ENCODE data around the gene GUCY1A1. TPM values are rescaled to one million over a fixed set of nuclear protein-coding genes. Genes with fewer than 3 reads are reported as not detected.
A peak's percentile ranks its signal among the peaks of the same experiment; 100 is the strongest.
"Not testable (repeated sequence)": the region's sequence is repeated elsewhere in the genome, so short reads cannot be mapped to it uniquely, and the experiment has no call there.

The GUCY1A1 gene
- total RNA-seq, 1 donor from 2014 or later = 63.1 TPM

- DNase-seq (no peak), ATAC-seq (no peak)
- no peak overlapping the region for H3K27ac ChIP-seq
- no peaks in the 10 kb centered on the region for H3K9me3 ChIP-seq
- H3K4me1 ChIP-seq = peaks cover 22% of the 10 kb centered on the region
- H3K4me3 ChIP-seq = no peak overlapping the region
- H3K27me3 ChIP-seq (ENCODE audit: low read depth) = no peaks in the 10 kb centered on the region
- H3K36me3 ChIP-seq = no peaks in the 10 kb centered on the region
- no peak for TF ChIP-seq CTCF (IDR thresholded peaks at IDR 0.05)
- intact Hi-C loops (cut with DNase I) = no loop called here
Observed at GRCh38 chr4:155639704-155640523, 26.7 kb upstream of the GUCY1A1 start.

- intact Hi-C loops (cut with DNase I) = no loop called here
Observed at GRCh38 chr4:155640751-155641150, 25.9 kb upstream of the GUCY1A1 start.

GRCh38 chr4:155643087-155643486 is 23.6 kb upstream of the GUCY1A1 start:
- Histone ChIP-seq H3K27ac (no peak overlapping the region), H3K4me3 (no peak overlapping the region), H3K36me3 (no peaks in the 10 kb centered on the region), H3K27me3 (ENCODE audit: low read depth) (no peaks in the 10 kb centered on the region), H3K9me3 (no peaks in the 10 kb centered on the region), H3K4me1 (peaks cover 22% of the 10 kb centered on the region)
- DNase-seq (no peak), ATAC-seq (peak; percentile 15 to 62)
- no peak for TF ChIP-seq CTCF (IDR thresholded peaks at IDR 0.05)
- intact Hi-C loops (cut with DNase I) = no loop called here

More at GRCh38 chr4:155640751-155641150, 25.9 kb upstream of the GUCY1A1 start:
- no peak overlapping the region for H3K27ac ChIP-seq
- ATAC-seq = no peak
- no peaks in the 10 kb centered on the region for H3K36me3 ChIP-seq
- H3K27me3 ChIP-seq (ENCODE audit: low read depth) = no peaks in the 10 kb centered on the region
- H3K4me1 ChIP-seq = peaks cover 22% of the 10 kb centered on the region
- H3K9me3 ChIP-seq = no peaks in the 10 kb centered on the region
- no peak overlapping the region for H3K4me3 ChIP-seq
- no peak for TF ChIP-seq CTCF (IDR thresholded peaks at IDR 0.05)
- DNase-seq = no peak

GRCh38 chr4:155646001-155646400 is 20.6 kb upstream of the GUCY1A1 start:
- Histone ChIP-seq H3K27me3 (ENCODE audit: low read depth) (no peaks in the 10 kb centered on the region), H3K27ac (no peak overlapping the region), H3K9me3 (no peaks in the 10 kb centered on the region), H3K4me3 (no peak overlapping the region), H3K4me1 (no peaks in the 10 kb centered on the region), H3K36me3 (no peaks in the 10 kb centered on the region)
- no peak for TF ChIP-seq CTCF (IDR thresholded peaks at IDR 0.05)
- ATAC-seq = no peak
- no peak for DNase-seq
- intact Hi-C loops (cut with DNase I) = no loop called here

GRCh38 chr4:155650785-155651184 is 15.9 kb upstream of the GUCY1A1 start:
- H3K9me3 ChIP-seq; H3K36me3 ChIP-seq; DNase-seq; H3K27me3 ChIP-seq (ENCODE audit: low read depth); H3K27ac ChIP-seq; intact Hi-C loops (cut with DNase I); H3K4me1 ChIP-seq; ATAC-seq; H3K4me3 ChIP-seq: not testable (repeated sequence)

- DNase-seq (no peak), ATAC-seq (no peak)
- TF ChIP-seq CTCF (IDR thresholded peaks at IDR 0.05) = no peak
- no peak overlapping the region for H3K4me3 ChIP-seq
- no peaks in the 10 kb centered on the region for H3K9me3 ChIP-seq
- no peaks in the 10 kb centered on the region for H3K4me1 ChIP-seq
- no peak overlapping the region for H3K27ac ChIP-seq
- intact Hi-C loops (cut with DNase I) = no loop called here
- H3K36me3 ChIP-seq = no peaks in the 10 kb centered on the region
- no peaks in the 10 kb centered on the region for H3K27me3 ChIP-seq (ENCODE audit: low read depth)
Observed at GRCh38 chr4:155653052-155653451, 13.6 kb upstream of the GUCY1A1 start.
